ENCODE data around the gene CRMP1.

The CRMP1 gene

DNA sequence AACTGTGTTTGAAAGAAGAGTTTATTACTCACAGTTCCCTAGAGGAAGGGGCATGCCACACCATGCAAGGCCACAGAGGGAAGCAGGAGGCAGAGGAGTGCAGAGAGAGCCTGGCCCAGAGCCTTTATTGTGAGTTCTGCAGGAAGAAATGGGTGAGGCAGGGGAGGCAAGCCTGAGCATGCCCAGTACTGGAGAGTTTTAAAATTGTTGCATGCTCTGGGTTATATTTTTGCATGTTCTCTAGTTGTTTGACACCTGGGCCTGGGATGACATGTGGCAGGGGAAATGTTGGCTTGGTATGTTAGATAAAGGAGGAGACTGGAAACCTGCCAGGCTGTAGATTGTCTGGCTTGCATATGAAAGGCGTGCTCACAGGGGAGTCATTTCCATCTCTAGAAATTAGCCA is 19.7 kb upstream of the CRMP1 start:
- ChIA-PET POLR2A (no interaction called here), CTCF (interaction anchor here (0.6 kb wide), 1 partner anchor 920 kb away, joined by 4 read pairs; no protein-coding TSS in a partner anchor)
- DNase-seq (ENCODE audit: extremely low spot score) = no peak
- TF ChIP-seq ZNF384 (IDR thresholded peaks at IDR 0.05) = no peak
- TF ChIP-seq SP1 (IDR thresholded peaks at IDR 0.05) = no peak
- no peak for TF ChIP-seq SUZ12 (IDR thresholded peaks at IDR 0.05)
- no peak for TF ChIP-seq PKNOX1 (IDR thresholded peaks at IDR 0.05)
- no peak for TF ChIP-seq ELF4 (IDR thresholded peaks at IDR 0.05)
- TF ChIP-seq FOXM1 (IDR thresholded peaks at IDR 0.05; ENCODE audit: borderline replicate concordance) = no peak
- no peak for TF ChIP-seq NFRKB (IDR thresholded peaks at IDR 0.05)
- no peak for TF ChIP-seq CTBP1 (IDR thresholded peaks at IDR 0.05; ENCODE audit: borderline replicate concordance)
- no peak for TF ChIP-seq L3MBTL2 (conservative IDR thresholded peaks at IDR 0.05)
- no peak for TF ChIP-seq TARDBP (IDR thresholded peaks at IDR 0.05)
- TF ChIP-seq LEF1 (IDR thresholded peaks at IDR 0.05; ENCODE audit: borderline replicate concordance) = no peak
- no peak for TF ChIP-seq BHLHE40 (IDR thresholded peaks at IDR 0.05; ENCODE audit: borderline replicate concordance)
- no peak for TF ChIP-seq HDGF (IDR thresholded peaks at IDR 0.05; ENCODE audit: borderline replicate concordance)
- no peak for TF ChIP-seq ARNT (IDR thresholded peaks at IDR 0.05)

DNA sequence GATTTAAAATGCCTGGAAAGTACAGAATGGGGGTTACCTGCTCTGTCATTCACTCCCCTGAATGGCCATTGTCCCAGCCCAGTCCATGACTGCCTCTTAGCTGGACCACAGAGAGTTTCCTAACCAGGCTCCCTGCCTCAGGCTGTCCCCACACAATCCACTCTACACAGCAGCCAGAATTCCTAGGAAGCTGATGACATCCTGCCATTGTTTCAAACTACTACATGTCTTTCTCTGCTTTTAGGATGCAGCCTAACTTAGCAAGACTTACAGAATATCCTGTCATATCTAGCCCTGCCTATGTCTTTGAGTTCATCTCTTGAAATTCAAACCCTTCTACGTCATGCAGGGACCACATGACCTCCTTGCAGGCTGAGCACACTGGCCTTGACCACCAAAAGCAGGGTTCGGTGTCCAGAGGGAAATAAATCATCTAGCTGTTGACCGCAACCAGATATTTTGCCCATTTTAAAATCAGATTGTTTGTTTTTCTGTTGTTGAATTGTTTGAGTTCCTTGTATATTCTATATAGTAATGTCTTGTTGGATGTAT is 16.1 kb upstream of the CRMP1 start:
- no peak for DNase-seq (ENCODE audit: extremely low spot score)
- TF ChIP-seq FOXA1 (IDR thresholded peaks at IDR 0.05) (no peak), TARDBP (IDR thresholded peaks at IDR 0.05) (no peak)
- ChIA-PET CTCF (no interaction called here), POLR2A (no interaction called here)

DNA sequence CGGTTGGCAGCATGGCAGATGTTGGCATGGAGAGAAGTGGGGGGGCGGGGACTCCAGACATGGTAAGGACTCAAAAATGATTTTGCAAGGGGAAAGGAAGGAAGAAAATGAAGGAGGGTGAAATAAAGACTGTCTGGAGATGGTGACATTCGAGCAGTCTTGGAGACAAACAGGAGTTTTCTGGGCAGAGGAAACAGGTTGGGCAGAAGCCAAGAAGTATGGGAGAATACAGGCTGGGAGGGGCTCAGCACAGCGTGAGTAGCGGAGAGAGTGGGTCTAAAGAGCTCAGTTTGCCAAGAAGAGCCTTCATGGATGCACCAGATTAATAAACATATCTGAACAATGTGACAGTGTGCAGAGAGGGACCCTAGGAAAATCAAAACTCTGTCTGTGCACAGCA is 13.3 kb upstream of the CRMP1 start:
- ChIA-PET CTCF (interaction anchor here (1.2 kb wide), 1 partner anchor 12 kb away, joined by 3 read pairs; no protein-coding TSS in a partner anchor), POLR2A (no interaction called here)
- TF ChIP-seq ELF4 (IDR thresholded peaks at IDR 0.05) (no peak), HDGF (IDR thresholded peaks at IDR 0.05; ENCODE audit: borderline replicate concordance) (no peak), L3MBTL2 (conservative IDR thresholded peaks at IDR 0.05) (no peak), TARDBP (IDR thresholded peaks at IDR 0.05) (no peak), SUZ12 (IDR thresholded peaks at IDR 0.05) (no peak), ARNT (IDR thresholded peaks at IDR 0.05) (no peak), FOXA1 (IDR thresholded peaks at IDR 0.05) (no peak), BHLHE40 (IDR thresholded peaks at IDR 0.05; ENCODE audit: borderline replicate concordance) (no peak), ZNF384 (IDR thresholded peaks at IDR 0.05) (no peak), FOXK2 (IDR thresholded peaks at IDR 0.05) (no peak), NFRKB (IDR thresholded peaks at IDR 0.05) (no peak), PKNOX1 (IDR thresholded peaks at IDR 0.05) (no peak), SP1 (IDR thresholded peaks at IDR 0.05) (no peak)
- DNase-seq (ENCODE audit: extremely low spot score) = no peak

DNA sequence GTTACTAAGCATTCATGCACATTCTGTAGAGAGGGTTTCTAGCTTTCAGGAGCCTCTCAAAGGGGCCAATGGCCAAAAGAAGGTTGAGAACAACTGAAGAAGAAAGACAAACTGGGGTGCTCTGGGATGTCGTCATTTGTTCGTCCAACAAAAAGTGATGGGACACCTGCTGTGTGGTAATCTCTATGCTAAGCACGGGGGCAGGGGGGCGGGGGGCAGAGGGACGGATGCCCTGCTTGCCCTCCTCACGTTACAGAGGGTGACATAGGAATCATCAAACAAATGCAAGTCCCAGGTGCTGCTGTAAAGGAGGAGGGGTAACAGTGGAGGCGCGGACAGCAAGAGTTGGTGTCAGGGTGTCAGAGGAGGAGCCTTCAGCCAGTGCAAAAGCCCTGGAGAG is 12.8 kb upstream of the CRMP1 start:
- ChIA-PET POLR2A (no interaction called here), CTCF (no interaction called here)
- no peak for DNase-seq (ENCODE audit: extremely low spot score)
- TF ChIP-seq ARNT (IDR thresholded peaks at IDR 0.05) (no peak), FOXK2 (IDR thresholded peaks at IDR 0.05) (no peak), ELF4 (IDR thresholded peaks at IDR 0.05) (no peak), SUZ12 (IDR thresholded peaks at IDR 0.05) (no peak), FOXA1 (IDR thresholded peaks at IDR 0.05) (no peak), CTBP1 (IDR thresholded peaks at IDR 0.05; ENCODE audit: borderline replicate concordance) (no peak), FOXM1 (IDR thresholded peaks at IDR 0.05; ENCODE audit: borderline replicate concordance) (no peak), SP1 (IDR thresholded peaks at IDR 0.05) (no peak), NFRKB (IDR thresholded peaks at IDR 0.05) (no peak), ZNF384 (IDR thresholded peaks at IDR 0.05) (no peak)

DNA sequence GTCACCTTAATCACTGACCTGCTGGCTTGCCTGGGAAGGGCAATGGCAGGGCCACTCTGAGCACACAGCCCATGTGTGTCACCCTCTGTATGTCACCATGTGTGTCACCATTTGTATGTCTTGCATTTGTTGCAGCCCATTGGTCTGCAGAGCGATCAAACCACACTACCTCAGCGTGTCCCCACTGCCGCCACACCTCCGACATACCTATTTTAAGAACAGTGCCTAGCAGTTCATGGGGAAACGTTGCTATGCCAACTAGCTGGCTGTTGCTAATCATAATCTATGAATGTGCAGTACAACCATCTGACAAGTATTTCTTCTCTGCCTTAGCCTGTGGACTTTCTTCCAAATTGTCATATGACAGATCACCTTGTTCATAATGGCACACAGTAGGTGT is 8.0 kb upstream of the CRMP1 start:
- ChIA-PET POLR2A (no interaction called here), CTCF (no interaction called here)
- DNase-seq (ENCODE audit: extremely low spot score) = no peak
- TF ChIP-seq ZNF384 (IDR thresholded peaks at IDR 0.05) (no peak), FOXK2 (IDR thresholded peaks at IDR 0.05) (no peak), ELF4 (IDR thresholded peaks at IDR 0.05) (no peak), SP1 (IDR thresholded peaks at IDR 0.05) (no peak), HDGF (IDR thresholded peaks at IDR 0.05; ENCODE audit: borderline replicate concordance) (no peak)

DNA sequence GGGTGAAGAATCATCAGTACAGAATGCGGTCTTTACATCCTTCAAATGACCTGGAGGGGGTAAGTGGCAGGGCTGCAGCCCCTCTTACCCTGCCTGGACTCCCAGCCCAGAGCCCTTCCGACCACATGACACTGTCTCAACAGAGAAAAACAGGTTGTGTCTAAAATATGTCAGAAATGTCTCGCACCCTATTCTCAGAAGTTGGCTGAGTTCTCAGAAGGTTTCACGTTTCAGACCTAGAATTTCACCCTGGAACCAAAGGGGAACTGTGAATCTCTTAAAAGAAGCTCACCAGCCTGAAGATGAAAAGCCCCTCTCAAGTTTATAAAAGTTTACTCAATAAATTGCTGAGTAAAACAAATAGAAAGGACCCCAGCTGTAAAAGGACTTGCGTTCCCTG is 7.0 kb upstream of the CRMP1 start:
- no peak for DNase-seq (ENCODE audit: extremely low spot score)
- POLR2A ChIA-PET = no interaction called here
- CTCF ChIA-PET = no interaction called here
- no peak for TF ChIP-seq SP1 (IDR thresholded peaks at IDR 0.05)
- no peak for TF ChIP-seq FOXA1 (IDR thresholded peaks at IDR 0.05)
- no peak for TF ChIP-seq NFRKB (IDR thresholded peaks at IDR 0.05)
- TF ChIP-seq L3MBTL2 (conservative IDR thresholded peaks at IDR 0.05) = no peak
- TF ChIP-seq PKNOX1 (IDR thresholded peaks at IDR 0.05) = no peak
- TF ChIP-seq SUZ12 (IDR thresholded peaks at IDR 0.05) = no peak
- no peak for TF ChIP-seq HDGF (IDR thresholded peaks at IDR 0.05; ENCODE audit: borderline replicate concordance)
- no peak for TF ChIP-seq FOXM1 (IDR thresholded peaks at IDR 0.05; ENCODE audit: borderline replicate concordance)
- TF ChIP-seq TARDBP (IDR thresholded peaks at IDR 0.05) = no peak
- no peak for TF ChIP-seq CTBP1 (IDR thresholded peaks at IDR 0.05; ENCODE audit: borderline replicate concordance)
- no peak for TF ChIP-seq ZNF384 (IDR thresholded peaks at IDR 0.05)
- TF ChIP-seq ARNT (IDR thresholded peaks at IDR 0.05) = no peak

- DNase-seq (ENCODE audit: extremely low spot score) = no peak
- POLR2A ChIA-PET = no interaction called here
- CTCF ChIA-PET = no interaction called here
- no peak for TF ChIP-seq ARNT (IDR thresholded peaks at IDR 0.05)
- TF ChIP-seq PKNOX1 (IDR thresholded peaks at IDR 0.05) = no peak
- TF ChIP-seq FOXM1 (IDR thresholded peaks at IDR 0.05; ENCODE audit: borderline replicate concordance) = no peak
- TF ChIP-seq NFRKB (IDR thresholded peaks at IDR 0.05) = no peak
- no peak for TF ChIP-seq FOXA1 (IDR thresholded peaks at IDR 0.05)
- TF ChIP-seq LEF1 (IDR thresholded peaks at IDR 0.05; ENCODE audit: borderline replicate concordance) = no peak
- no peak for TF ChIP-seq ELF4 (IDR thresholded peaks at IDR 0.05)
- TF ChIP-seq L3MBTL2 (conservative IDR thresholded peaks at IDR 0.05) = no peak
- no peak for TF ChIP-seq ZNF384 (IDR thresholded peaks at IDR 0.05)
- TF ChIP-seq CTBP1 (IDR thresholded peaks at IDR 0.05; ENCODE audit: borderline replicate concordance) = no peak
- no peak for TF ChIP-seq SP1 (IDR thresholded peaks at IDR 0.05)
- no peak for TF ChIP-seq SUZ12 (IDR thresholded peaks at IDR 0.05)
- no peak for TF ChIP-seq FOXK2 (IDR thresholded peaks at IDR 0.05)
These were observed 6.5 kb upstream of the CRMP1 start for GRCh38 chr4:5899396-5899795.

All from HEK293T (cell line).